Activated naive CD8-positive, alpha-beta T cell (primary cell): ENCODE results near the gene RAET1E.
"Not testable (repeated sequence)": the region's sequence is repeated elsewhere in the genome, so short reads cannot be mapped to it uniquely, and the experiment has no call there.

Experiments
- H3K27ac Mint-ChIP-seq: one replicate; pipeline ENCODE4 v1.8.0; 2021; ENCODE audit warnings: mixed read lengths
- H3K27me3 Mint-ChIP-seq: one replicate; pipeline ENCODE4 v1.8.0; 2021; ENCODE audit warnings: mixed read lengths
- H3K36me3 Mint-ChIP-seq: one replicate; pipeline ENCODE4 v1.8.0; 2021; ENCODE audit warnings: mixed read lengths
- H3K4me1 Mint-ChIP-seq: one replicate; pipeline ENCODE4 v1.8.0; 2021; ENCODE audit warnings: low read depth, mixed read lengths
- H3K4me3 Mint-ChIP-seq: one replicate; pipeline ENCODE4 v1.8.0; 2021; ENCODE audit warnings: mild to moderate bottlenecking, mixed read lengths
- H3K9me3 Mint-ChIP-seq: one replicate; pipeline ENCODE4 v1.8.0; 2021; ENCODE audit warnings: low read depth, mixed read lengths

RAET1E gene

GRCh38 chr6:149857541-149857940 is 40.4 kb downstream of the RAET1E start:
- Mint-ChIP-seq H3K4me1 (peaks cover 3% of the 10 kb centered on the region), H3K27me3 (peaks cover 16% of the 10 kb centered on the region), H3K36me3 (no peaks in the 10 kb centered on the region), H3K9me3 (no peaks in the 10 kb centered on the region), H3K27ac (no peak overlapping the region), H3K4me3 (no peak overlapping the region)

- H3K36me3 Mint-ChIP-seq = no peaks in the 10 kb centered on the region
- no peaks in the 10 kb centered on the region for H3K9me3 Mint-ChIP-seq
- H3K27me3 Mint-ChIP-seq = peaks cover 13% of the 10 kb centered on the region
- H3K4me3 Mint-ChIP-seq = no peak overlapping the region
- no peak overlapping the region for H3K27ac Mint-ChIP-seq
- H3K4me1 Mint-ChIP-seq = peaks cover 8% of the 10 kb centered on the region
These were observed 41.5 kb downstream of the RAET1E start for GRCh38 chr6:149856256-149856994.

GRCh38 chr6:149855741-149856140 is 42.2 kb downstream of the RAET1E start:
- H3K36me3 Mint-ChIP-seq = no peaks in the 10 kb centered on the region
- H3K27ac Mint-ChIP-seq = no peak overlapping the region
- H3K4me3 Mint-ChIP-seq = no peak overlapping the region

GRCh38 chr6:149855040-149855654 is 42.8 kb downstream of the RAET1E start:
- H3K4me3 Mint-ChIP-seq = no peak overlapping the region
- H3K36me3 Mint-ChIP-seq = no peaks in the 10 kb centered on the region
- H3K27me3 Mint-ChIP-seq = peaks cover 4% of the 10 kb centered on the region
- no peak overlapping the region for H3K27ac Mint-ChIP-seq
- no peaks in the 10 kb centered on the region for H3K9me3 Mint-ChIP-seq
- peaks cover 10% of the 10 kb centered on the region for H3K4me1 Mint-ChIP-seq

More at GRCh38 chr6:149855741-149856140, 42.2 kb downstream of the RAET1E start:
- Mint-ChIP-seq H3K9me3 (no peaks in the 10 kb centered on the region), H3K4me1 (peaks cover 10% of the 10 kb centered on the region), H3K27me3 (peaks cover 7% of the 10 kb centered on the region)

- no peak overlapping the region for H3K4me3 Mint-ChIP-seq
- H3K4me1 Mint-ChIP-seq = peaks cover 10% of the 10 kb centered on the region
- peaks cover 5% of the 10 kb centered on the region for H3K27me3 Mint-ChIP-seq
- H3K36me3 Mint-ChIP-seq = no peaks in the 10 kb centered on the region
- H3K27ac Mint-ChIP-seq = no peak overlapping the region
- no peaks in the 10 kb centered on the region for H3K9me3 Mint-ChIP-seq
These were observed 43.4 kb downstream of the RAET1E start for GRCh38 chr6:149854532-149854931.

GRCh38 chr6:149854017-149854416 is 43.9 kb downstream of the RAET1E start:
- H3K27ac Mint-ChIP-seq, H3K36me3 Mint-ChIP-seq, H3K4me1 Mint-ChIP-seq, H3K9me3 Mint-ChIP-seq, H3K27me3 Mint-ChIP-seq, H3K4me3 Mint-ChIP-seq: not testable (repeated sequence)

GRCh38 chr6:149852881-149853280 is 45.0 kb downstream of the RAET1E start:
- no peaks in the 10 kb centered on the region for H3K36me3 Mint-ChIP-seq
- no peak overlapping the region for H3K4me3 Mint-ChIP-seq
- peaks cover 10% of the 10 kb centered on the region for H3K4me1 Mint-ChIP-seq
- no peaks in the 10 kb centered on the region for H3K9me3 Mint-ChIP-seq
- H3K27ac Mint-ChIP-seq = no peak overlapping the region
- peaks cover 3% of the 10 kb centered on the region for H3K27me3 Mint-ChIP-seq

GRCh38 chr6:149852180-149852579 is 45.7 kb downstream of the RAET1E start:
- no peak overlapping the region for H3K4me3 Mint-ChIP-seq
- peaks cover 3% of the 10 kb centered on the region for H3K27me3 Mint-ChIP-seq
- no peaks in the 10 kb centered on the region for H3K9me3 Mint-ChIP-seq
- peaks cover 10% of the 10 kb centered on the region for H3K4me1 Mint-ChIP-seq
- no peak overlapping the region for H3K27ac Mint-ChIP-seq
- H3K36me3 Mint-ChIP-seq = no peaks in the 10 kb centered on the region

GRCh38 chr6:149851461-149852110 is 46.3 kb downstream of the RAET1E start:
- Mint-ChIP-seq H3K36me3 (no peaks in the 10 kb centered on the region), H3K27ac (no peak overlapping the region), H3K9me3 (no peaks in the 10 kb centered on the region), H3K27me3 (peaks cover 3% of the 10 kb centered on the region), H3K4me3 (no peak overlapping the region), H3K4me1 (peaks cover 10% of the 10 kb centered on the region)

GRCh38 chr6:149848343-149848742 is 49.6 kb downstream of the RAET1E start:
- not testable (repeated sequence) for H3K9me3 Mint-ChIP-seq, H3K36me3 Mint-ChIP-seq, H3K27ac Mint-ChIP-seq, H3K4me3 Mint-ChIP-seq, H3K4me1 Mint-ChIP-seq, H3K27me3 Mint-ChIP-seq
